Naive thymus-derived CD8-positive, alpha-beta T cell (primary cell): ENCODE measurements around the gene LDHA. TPM values are rescaled to one million over a fixed set of nuclear protein-coding genes. Genes with fewer than 3 reads are reported as not detected.

Source experiments
- ATAC-seq, 2 donors: fragments of 150-1000 bp; cut with Tn5 transposase in 1 of 2; sonication (Bioruptor Pico), chemical (Tn5 transposase) in 1 of 2; 1 replicate in 1 of 2; 2 replicates in 1 of 2; pipeline ENCODE4 v1.10.0; 2021; ENCODE audit warnings: mild to moderate bottlenecking in 2 of 2, moderate library complexity in 2 of 2
- POLR2A ChIA-PET: fragments of 350-600 bp; sonication (Branson Sonifier 250); formaldehyde crosslinking; loops from one replicate; lab custom pipeline; 2021; ENCODE audit warnings: antibody characterized with exemption; lab: Charles Lee
- DNase-seq, 10 donors: peaks; one replicate each; pipeline versions ENCODE4 v3.0.0 to v3.0.0-alpha.2; 2020 to 2022
- H3K27ac Mint-ChIP-seq, 10 donors: one replicate each; pipeline ENCODE4 v1.8.0; 2020 to 2022; ENCODE audit warnings: mild to moderate bottlenecking in 10 of 10, mixed read lengths in 10 of 10, moderate library complexity in 4 of 10, inconsistent platforms in 1 of 10
- H3K27me3 Mint-ChIP-seq, 5 donors: one replicate each; pipeline ENCODE4 v1.8.0; 2021 to 2022; ENCODE audit warnings: mixed read lengths in 5 of 5
- H3K36me3 Mint-ChIP-seq, 3 donors: one replicate each; pipeline ENCODE4 v1.8.0; 2020 to 2022; ENCODE audit warnings: mixed read lengths in 3 of 3, mild to moderate bottlenecking in 2 of 3, inconsistent platforms in 1 of 3
- H3K4me1 Mint-ChIP-seq, 4 donors: one replicate each; pipeline ENCODE4 v1.8.0; 2021 to 2022; ENCODE audit warnings: mixed read lengths in 4 of 4
- H3K4me3 Mint-ChIP-seq, 10 donors: one replicate each; pipeline ENCODE4 v1.8.0; 2020 to 2022; ENCODE audit warnings: mild to moderate bottlenecking in 10 of 10, mixed read lengths in 10 of 10, moderate library complexity in 6 of 10, inconsistent platforms in 1 of 10
- H3K9me3 Mint-ChIP-seq, 9 donors: one replicate each; pipeline ENCODE4 v1.8.0; 2020 to 2022; ENCODE audit warnings: mixed read lengths in 9 of 9, mild to moderate bottlenecking in 3 of 9, inconsistent platforms in 1 of 9, moderate library complexity in 1 of 9
- microRNA-seq: library from miRNA; unstranded; fragments of <30 nt; microRNA quantifications from one replicate; pipeline ENCODE4 v1.2.0, GENCODE V29; 2022; ENCODE audit warnings: borderline microRNAs expressed
- polyA plus RNA-seq, 3 donors: library from polyadenylated mRNA; unstranded; fragments of 300-500 nt; fragmentation: Illumina TruSeq; gene quantifications; one replicate each; pipeline ENCODE4 v1.2.3, GENCODE V29; 2021
- total RNA-seq, 8 experiments: library from RNA in 2 of 8; stranded (reverse) in 2 of 8; gene quantifications; one replicate each; pipeline ENCODE4 v1.2.3 and lab custom pipeline; 2021 to 2026

Gene LDHA
- total and polyA plus RNA-seq, 5 experiments from 2014 or later: 96.1 to 345 (median 333) TPM

- DNase-seq (no peak), ATAC-seq (no peak)
- Mint-ChIP-seq H3K27me3 (peaks cover 0 to 6% (median 2%) of the 10 kb centered on the region in 5 donors), H3K36me3 (peaks cover 0 to 12% (median 0%) of the 10 kb centered on the region in 3 donors), H3K9me3 (no peaks in the 10 kb centered on the region), H3K27ac (no peak overlapping the region), H3K4me3 (no peak overlapping the region), H3K4me1 (no peaks in the 10 kb centered on the region)
- POLR2A ChIA-PET: no interaction called here
Measured at GRCh38 chr11:18449251-18449650, 54.9 kb downstream of the LDHA start.

- ATAC-seq (no peak), DNase-seq (no peak)
- H3K36me3 Mint-ChIP-seq: peaks cover 0 to 6% (median 0%) of the 10 kb centered on the region in 3 donors
- POLR2A ChIA-PET: interaction anchor here (0.6 kb wide), 1 partner anchor 25 kb away, joined by 5 read pairs; no protein-coding TSS in a partner anchor
- H3K27me3 Mint-ChIP-seq: peaks cover 0 to 5% (median 3%) of the 10 kb centered on the region in 5 donors
- H3K4me1 Mint-ChIP-seq: no peaks in the 10 kb centered on the region
- no peak overlapping the region for H3K4me3 Mint-ChIP-seq
- peaks cover 0 to 3% (median 0%) of the 10 kb centered on the region in 9 donors for H3K9me3 Mint-ChIP-seq
- H3K27ac Mint-ChIP-seq: no peak overlapping the region
Measured at GRCh38 chr11:18452927-18453326, 58.6 kb downstream of the LDHA start.

DNA sequence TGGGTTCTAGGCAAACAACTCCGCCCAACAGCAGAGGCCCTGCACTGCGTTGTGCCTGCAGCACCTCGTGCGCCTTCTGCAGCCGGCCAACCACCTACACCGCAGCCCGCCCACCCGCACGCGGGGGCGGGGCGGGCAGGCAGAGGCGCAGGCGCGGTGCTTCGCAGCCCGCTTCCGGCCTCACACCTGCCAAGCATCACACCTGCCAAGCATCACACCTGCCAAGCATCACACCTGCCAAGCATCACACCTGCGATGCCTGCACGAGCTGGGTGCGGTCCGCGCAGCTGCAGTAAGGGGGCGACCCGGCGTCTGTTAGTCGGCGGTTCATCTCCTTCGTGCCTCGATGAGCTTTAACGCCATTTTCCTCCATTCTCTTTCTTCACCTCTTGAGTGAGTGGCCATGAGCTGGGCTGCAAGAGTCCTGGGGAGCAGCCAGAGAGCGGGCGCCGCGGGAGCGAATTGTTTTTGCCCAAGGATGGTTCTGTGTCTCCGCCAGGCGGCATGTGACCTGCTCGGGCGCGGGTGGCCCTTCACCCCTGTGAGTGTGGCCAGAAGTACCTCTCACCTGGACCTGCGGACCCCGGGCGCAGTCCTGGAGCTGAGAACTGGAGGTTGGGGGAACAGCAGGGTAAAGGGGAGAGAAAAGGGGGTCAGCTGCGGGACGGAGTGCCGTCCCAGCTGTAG, 61.5 kb downstream of the LDHA start, which contains the start of gene LDHAL6A:
LDHAL6A (plus strand) TSS at position 171 of the 687 bp plus-strand sequence. CDS start 825 bp downstream, outside the sequence.
- peaks cover 0 to 2% (median 0%) of the 10 kb centered on the region in 3 donors for H3K36me3 Mint-ChIP-seq
- POLR2A ChIA-PET: no interaction called here
- peaks cover 0 to 5% (median 3%) of the 10 kb centered on the region in 5 donors for H3K27me3 Mint-ChIP-seq
- peak within 1 kb of the TSS in 1 of 10 donors; percentile 56 for H3K27ac Mint-ChIP-seq
- ATAC-seq: peak in 1 of 2 donors; percentile 63
- DNase-seq: peak in 2 of 10 donors; percentile 11 to 30
- peaks cover 0 to 3% (median 0%) of the 10 kb centered on the region in 9 donors for H3K9me3 Mint-ChIP-seq
- H3K4me3 Mint-ChIP-seq: peak within 1 kb of the TSS in 2 of 10 donors; percentile 20 to 48
- no peaks in the 10 kb centered on the region for H3K4me1 Mint-ChIP-seq

GRCh38 chr11:18457450-18457849, 63.1 kb downstream of the LDHA start:
- ATAC-seq (no peak), DNase-seq (no peak)

More at GRCh38 chr11:18457450-18457849, 63.1 kb downstream of the LDHA start:
- H3K9me3 Mint-ChIP-seq: peaks cover 0 to 3% (median 0%) of the 10 kb centered on the region in 9 donors
- POLR2A ChIA-PET: no interaction called here
- no peaks in the 10 kb centered on the region for H3K4me1 Mint-ChIP-seq
- peaks cover 0 to 2% (median 0%) of the 10 kb centered on the region in 3 donors for H3K36me3 Mint-ChIP-seq
- peaks cover 0 to 5% (median 3%) of the 10 kb centered on the region in 5 donors for H3K27me3 Mint-ChIP-seq
- H3K27ac Mint-ChIP-seq: peak overlapping the region in 1 of 10 donors; percentile 17
- H3K4me3 Mint-ChIP-seq: no peak overlapping the region

Small RNA genes lying within 50 kb of the gene (microRNA-seq; reads per million reads assigned to microRNA genes)
- gene MIR3159: not detected

Other genes with a start within 250 kb of the LDHA start
- gene MRGPRX4, start 221.7 kb upstream of the LDHA start, total RNA-seq: not detected
- gene MRGPRX4, start 221.7 kb upstream of the LDHA start, polyA plus RNA-seq: not detected
- not detected for gene SAA4, start 157.8 kb upstream of the LDHA start, total RNA-seq
- gene SAA4, start 157.8 kb upstream of the LDHA start, polyA plus RNA-seq: not detected
- not detected for gene SAA2, start 145.9 kb upstream of the LDHA start, total RNA-seq
- gene SAA2, start 145.9 kb upstream of the LDHA start, polyA plus RNA-seq: not detected
- gene SAA1, start 128.3 kb upstream of the LDHA start, total RNA-seq: not detected
- gene SAA1, start 128.3 kb upstream of the LDHA start, polyA plus RNA-seq: not detected
- gene HPS5, start 72.4 kb upstream of the LDHA start, total RNA-seq: 10 to 100 TPM; 20.0 to 20.3 TPM
- 10 to 100 TPM; 11.6 to 12.2 (median 11.7) TPM for gene HPS5, start 72.4 kb upstream of the LDHA start, polyA plus RNA-seq
- gene GTF2H1, start 72.0 kb upstream of the LDHA start, total RNA-seq: 10 to 100 TPM; 40.8 to 48.6 TPM
- 10 to 100 TPM; 29.0 to 34.3 (median 29.0) TPM for gene GTF2H1, start 72.0 kb upstream of the LDHA start, polyA plus RNA-seq
- not detected for gene LDHC, start 17.8 kb downstream of the LDHA start, total RNA-seq
- 1 to 10 TPM in 1 of 3 donors, not detected in 2; 4.0 TPM for gene LDHC, start 17.8 kb downstream of the LDHA start, polyA plus RNA-seq
- gene LDHAL6A, start 61.3 kb downstream of the LDHA start, total RNA-seq: under 1 TPM in 1 of 2 experiments, not detected in 1; 0.14 TPM
- gene LDHAL6A, start 61.3 kb downstream of the LDHA start, polyA plus RNA-seq: under 1 TPM in 1 of 3 donors, not detected in 2; 0.09 TPM
- gene TSG101, start 132.4 kb downstream of the LDHA start, total RNA-seq: 10 to 100 TPM; 42.5 to 45.7 TPM
- 10 to 100 TPM; 31.8 to 58.7 (median 35.8) TPM for gene TSG101, start 132.4 kb downstream of the LDHA start, polyA plus RNA-seq
- gene UEVLD, start 194.2 kb downstream of the LDHA start, total RNA-seq: 10 to 100 TPM in 1 of 2 experiments, 1 to 10 TPM in 1; 6.0 to 10.5 TPM
- 1 to 10 TPM; 5.5 to 8.9 (median 6.1) TPM for gene UEVLD, start 194.2 kb downstream of the LDHA start, polyA plus RNA-seq
- under 1 TPM in 1 of 2 experiments, not detected in 1; 0.47 TPM for gene MISFA, start 205.2 kb downstream of the LDHA start, total RNA-seq
- gene MISFA, start 205.2 kb downstream of the LDHA start, polyA plus RNA-seq: under 1 TPM in 1 of 3 donors, not detected in 2; 0.96 TPM
- gene SPTY2D1, start 239.8 kb downstream of the LDHA start, total RNA-seq: 10 to 100 TPM; 17.0 to 20.1 TPM
- gene SPTY2D1, start 239.8 kb downstream of the LDHA start, polyA plus RNA-seq: 10 to 100 TPM in 1 of 3 donors, 1 to 10 TPM in 2; 4.7 to 11.0 (median 7.3) TPM